ENCODE measurements around the gene USH2A. TPM values are rescaled to one million over a fixed set of nuclear protein-coding genes. Genes with fewer than 3 reads are reported as not detected.

Gene USH2A
- total RNA-seq, 1 donor from 2014 or later = not detected

DNA sequence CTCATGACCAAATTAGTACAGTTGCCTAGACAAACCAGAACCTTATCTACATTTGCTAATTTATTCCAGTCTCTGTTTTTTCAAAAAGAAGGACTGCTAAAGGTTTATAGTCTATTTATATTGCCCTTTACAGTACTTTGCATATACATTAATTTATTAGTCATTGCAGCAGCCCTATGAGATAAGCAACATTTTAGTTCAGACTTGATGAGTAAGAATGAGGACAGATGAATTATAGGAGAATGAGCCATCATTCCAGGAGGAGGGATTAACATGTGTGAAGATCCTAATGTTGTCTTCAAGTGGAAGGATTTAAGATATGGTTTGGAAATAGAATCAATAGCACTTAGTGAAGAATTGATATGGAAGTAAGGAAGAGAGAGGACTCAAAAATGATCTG is 703.7 kb downstream of the USH2A start:
- intact Hi-C loops (cut with micrococcal nuclease) = no loop called here
- Mint-ChIP-seq H3K9me3 (peaks cover 3% of the 10 kb centered on the region), H3K27ac (no peak overlapping the region), H3K36me3 (ENCODE audit: low read depth) (no peaks in the 10 kb centered on the region), H3K4me3 (no peak overlapping the region), H3K27me3 (ENCODE audit: insufficient read depth) (no peaks in the 10 kb centered on the region), H3K4me1 (ENCODE audit: low read depth) (no peaks in the 10 kb centered on the region)
- no peak for DNase-seq (ENCODE audit: low spot score)

DNA sequence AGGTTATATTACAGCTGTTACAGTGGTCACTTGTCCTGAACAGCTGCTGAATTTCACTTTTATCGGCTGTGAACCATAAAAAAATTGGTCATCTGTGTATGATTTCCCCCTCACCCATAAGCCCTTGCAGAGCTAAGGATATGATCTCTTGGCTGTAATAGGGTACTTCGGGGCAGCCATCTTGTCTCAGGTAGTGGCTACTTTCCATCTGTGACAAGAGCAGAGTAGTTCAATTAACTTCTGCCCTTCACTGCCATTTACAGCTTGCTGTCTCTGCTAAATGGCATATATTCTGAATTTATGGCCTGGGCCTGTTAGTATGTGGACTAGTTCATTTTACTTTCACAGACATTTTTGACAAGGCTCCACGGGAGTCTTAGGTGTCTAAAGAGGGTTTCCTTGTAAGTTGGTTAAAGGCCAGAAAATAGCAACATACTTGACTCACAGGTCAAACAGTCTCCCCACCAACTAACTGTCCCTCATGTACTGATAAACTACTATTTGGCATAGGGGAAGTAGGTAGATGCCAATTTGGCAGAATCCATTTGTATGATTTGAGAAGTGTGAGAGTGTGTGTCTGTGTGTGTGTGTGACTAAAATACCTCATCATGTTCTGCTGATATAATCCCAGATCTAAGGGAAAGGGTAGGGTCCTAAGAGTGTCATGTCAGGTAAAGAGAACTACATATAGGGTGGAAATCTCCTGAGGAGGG is 704.5 kb downstream of the USH2A start:
- H3K36me3 Mint-ChIP-seq (ENCODE audit: low read depth) = no peaks in the 10 kb centered on the region
- no peak for DNase-seq (ENCODE audit: low spot score)
- H3K4me3 Mint-ChIP-seq = no peak overlapping the region
- no peaks in the 10 kb centered on the region for H3K9me3 Mint-ChIP-seq
- H3K27me3 Mint-ChIP-seq (ENCODE audit: insufficient read depth) = no peaks in the 10 kb centered on the region
- H3K4me1 Mint-ChIP-seq (ENCODE audit: low read depth) = no peaks in the 10 kb centered on the region
- H3K27ac Mint-ChIP-seq = no peak overlapping the region
- intact Hi-C loops (cut with micrococcal nuclease) = no loop called here

DNA sequence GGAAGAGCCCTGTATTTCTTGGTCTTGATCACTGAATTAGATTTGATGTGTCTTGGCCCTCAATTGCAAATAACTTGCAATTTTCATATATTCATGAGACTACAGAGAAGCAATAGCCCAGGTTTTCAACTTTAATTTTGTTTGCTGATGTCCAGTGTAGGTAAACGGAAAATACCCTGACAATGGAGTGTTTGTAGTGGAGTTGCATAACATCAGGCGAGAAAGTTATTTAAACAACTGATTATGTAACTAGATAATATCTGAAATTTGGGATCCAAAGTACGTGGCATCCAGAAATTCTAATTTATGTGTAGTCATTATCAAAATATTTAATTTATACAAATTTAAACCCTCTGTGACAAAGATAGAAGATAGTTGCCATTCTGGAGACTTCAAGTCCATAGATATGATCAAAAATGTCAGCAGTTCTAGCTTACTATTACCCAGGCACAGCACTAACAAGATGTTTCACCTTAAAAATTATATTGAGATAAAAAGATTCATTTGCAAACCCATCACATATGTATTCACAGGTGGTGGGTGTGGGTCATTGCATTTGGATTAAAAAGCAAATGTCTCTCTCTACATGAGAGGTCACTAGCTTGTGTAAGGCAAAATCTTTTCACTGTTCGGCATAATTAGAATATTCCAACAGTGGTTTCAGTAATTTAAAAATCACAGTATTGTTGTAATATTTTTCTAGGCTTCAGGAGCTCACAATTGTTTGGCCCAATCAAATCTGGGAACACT is 705.4 kb downstream of the USH2A start:
- no peaks in the 10 kb centered on the region for H3K36me3 Mint-ChIP-seq (ENCODE audit: low read depth)
- H3K27me3 Mint-ChIP-seq (ENCODE audit: insufficient read depth) = no peaks in the 10 kb centered on the region
- H3K4me1 Mint-ChIP-seq (ENCODE audit: low read depth) = no peaks in the 10 kb centered on the region
- H3K4me3 Mint-ChIP-seq = no peak overlapping the region
- intact Hi-C loops (cut with micrococcal nuclease) = no loop called here
- H3K27ac Mint-ChIP-seq = no peak overlapping the region
- H3K9me3 Mint-ChIP-seq = no peaks in the 10 kb centered on the region
- DNase-seq (ENCODE audit: low spot score) = no peak

DNA sequence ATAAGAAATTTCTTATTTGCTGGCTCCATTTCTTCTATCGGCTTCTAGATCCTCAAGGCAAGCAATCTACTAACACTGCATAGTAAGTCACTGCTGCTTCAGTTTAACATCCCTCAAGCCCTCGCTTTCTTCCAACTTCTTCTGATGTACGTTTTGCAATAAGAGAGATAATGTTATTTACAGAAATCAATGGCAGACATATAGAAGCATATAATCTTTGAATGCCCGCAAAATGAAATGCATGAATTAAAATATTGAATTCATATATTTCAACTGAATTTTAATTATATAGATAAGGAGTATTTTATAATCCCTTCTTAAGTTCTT is 712.4 kb downstream of the USH2A start:
- H3K27me3 Mint-ChIP-seq (ENCODE audit: insufficient read depth) = no peaks in the 10 kb centered on the region

DNA sequence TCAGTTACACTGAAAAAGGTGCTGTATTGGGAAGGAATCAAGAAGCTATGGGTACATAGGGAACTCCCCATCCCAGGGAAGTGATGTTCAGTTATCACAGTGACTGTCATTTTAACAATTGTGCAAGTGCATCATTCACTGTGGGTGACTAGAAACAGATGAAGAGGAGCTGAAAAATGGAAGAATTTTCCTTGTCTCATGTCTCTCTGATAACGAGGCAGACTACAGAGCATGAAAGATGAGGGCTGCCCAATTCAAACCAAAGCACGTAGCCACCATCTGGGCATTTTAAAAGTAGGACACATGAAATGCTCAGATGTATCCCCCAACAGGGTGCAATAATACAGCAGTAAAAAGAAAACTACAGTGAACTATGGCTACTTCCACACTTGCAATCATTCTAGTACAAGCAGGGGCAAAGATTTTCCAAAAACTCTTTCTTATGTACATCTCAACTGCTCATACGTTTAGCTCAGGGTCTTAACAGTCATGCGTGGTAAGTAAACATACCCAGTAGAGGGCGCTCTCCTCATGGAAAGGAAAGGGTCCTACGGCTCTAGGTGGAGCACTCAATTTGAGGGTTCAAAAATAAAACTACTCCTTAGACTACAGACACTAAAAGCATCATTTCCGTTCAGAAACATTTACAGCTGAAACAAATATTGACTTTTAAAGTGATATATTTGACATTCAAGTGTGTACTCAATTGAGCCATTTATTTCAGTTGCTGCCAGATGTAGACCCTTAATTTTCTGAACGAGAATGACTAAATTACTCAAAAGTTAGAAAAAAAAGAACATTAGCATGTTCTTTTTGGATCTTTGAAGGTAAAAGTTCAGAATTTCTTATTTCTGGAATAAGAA is 713.0 kb downstream of the USH2A start:
- H3K4me3 Mint-ChIP-seq = no peak overlapping the region
- DNase-seq (ENCODE audit: low spot score) = no peak
- no peak overlapping the region for H3K27ac Mint-ChIP-seq

More for the DNA sequence above, 712.4 kb downstream of the USH2A start:
- no peaks in the 10 kb centered on the region for H3K36me3 Mint-ChIP-seq (ENCODE audit: low read depth)
- H3K27ac Mint-ChIP-seq = no peak overlapping the region
- intact Hi-C loops (cut with micrococcal nuclease) = no loop called here
- H3K4me3 Mint-ChIP-seq = no peak overlapping the region
- no peaks in the 10 kb centered on the region for H3K4me1 Mint-ChIP-seq (ENCODE audit: low read depth)
- DNase-seq (ENCODE audit: low spot score) = no peak
- H3K9me3 Mint-ChIP-seq = no peaks in the 10 kb centered on the region

DNA sequence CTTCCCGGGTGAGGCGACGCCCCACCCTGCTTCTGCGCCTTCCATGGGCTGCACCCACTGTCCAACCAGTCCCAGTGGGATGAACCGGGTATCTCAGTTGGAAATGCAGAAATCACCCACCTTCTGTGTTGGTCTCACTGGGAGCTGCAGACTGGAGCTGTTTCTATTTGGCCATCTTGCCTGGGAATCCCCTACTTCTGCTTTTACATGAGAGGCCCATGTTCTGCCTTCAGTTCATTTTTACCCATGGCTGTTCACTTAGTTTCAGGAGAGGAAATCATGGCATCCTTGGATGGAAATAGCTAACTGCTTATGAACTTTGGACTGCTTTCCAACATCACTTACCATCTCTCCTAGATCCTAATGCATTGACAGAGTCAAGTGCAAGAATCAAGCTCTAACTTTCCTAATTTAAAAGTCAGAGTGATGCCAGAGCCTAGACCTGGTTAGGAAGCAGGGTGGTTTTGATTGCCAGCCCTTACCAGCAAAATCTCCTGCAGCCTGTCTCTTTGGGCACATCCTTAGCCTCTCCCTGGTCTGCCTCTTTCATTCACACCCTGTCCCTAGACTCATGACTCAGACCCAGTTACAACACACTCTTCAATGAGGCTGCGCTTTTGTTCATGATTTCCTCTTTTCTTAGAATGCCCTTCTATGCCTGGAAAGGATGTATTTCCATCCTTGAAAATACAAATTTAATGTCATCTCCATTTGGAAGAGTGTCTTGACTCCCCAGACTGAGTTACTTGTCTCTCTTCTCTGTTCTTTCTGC is 719.0 kb downstream of the USH2A start:
- no peak overlapping the region for H3K4me3 Mint-ChIP-seq
- H3K4me1 Mint-ChIP-seq (ENCODE audit: low read depth) = no peaks in the 10 kb centered on the region
- H3K27me3 Mint-ChIP-seq (ENCODE audit: insufficient read depth) = no peaks in the 10 kb centered on the region
- no peak for DNase-seq (ENCODE audit: low spot score)
- intact Hi-C loops (cut with micrococcal nuclease) = no loop called here
- no peak overlapping the region for H3K27ac Mint-ChIP-seq
- H3K36me3 Mint-ChIP-seq (ENCODE audit: low read depth) = no peaks in the 10 kb centered on the region
- no peaks in the 10 kb centered on the region for H3K9me3 Mint-ChIP-seq

More for the DNA sequence above, 713.0 kb downstream of the USH2A start:
- intact Hi-C loops (cut with micrococcal nuclease) = no loop called here
- Mint-ChIP-seq H3K36me3 (ENCODE audit: low read depth) (no peaks in the 10 kb centered on the region), H3K9me3 (no peaks in the 10 kb centered on the region), H3K27me3 (ENCODE audit: insufficient read depth) (no peaks in the 10 kb centered on the region), H3K4me1 (ENCODE audit: low read depth) (no peaks in the 10 kb centered on the region)

DNA sequence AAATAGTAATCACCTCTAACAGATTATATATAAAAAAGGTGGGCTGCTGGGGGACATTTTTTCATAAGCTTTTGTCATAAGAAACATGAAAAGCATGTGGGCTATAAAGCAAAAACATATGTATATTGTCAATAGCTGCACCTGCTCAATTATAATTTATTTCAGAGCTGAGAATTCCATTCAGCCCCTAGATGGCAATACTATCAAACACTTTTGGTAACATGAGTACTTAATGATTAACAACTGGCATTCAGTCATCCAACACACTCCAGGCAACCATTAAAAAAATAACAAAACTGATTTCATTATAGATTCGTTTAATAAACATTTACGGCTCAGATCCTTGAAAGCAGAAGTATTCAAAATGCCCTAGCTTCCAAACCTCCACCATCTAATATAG is 741.0 kb downstream of the USH2A start:
- no peak for DNase-seq (ENCODE audit: low spot score)
- Mint-ChIP-seq H3K36me3 (ENCODE audit: low read depth) (no peaks in the 10 kb centered on the region), H3K9me3 (no peaks in the 10 kb centered on the region), H3K27me3 (ENCODE audit: insufficient read depth) (no peaks in the 10 kb centered on the region), H3K4me1 (ENCODE audit: low read depth) (no peaks in the 10 kb centered on the region), H3K27ac (no peak overlapping the region), H3K4me3 (no peak overlapping the region)
- intact Hi-C loops (cut with micrococcal nuclease) = no loop called here

DNA sequence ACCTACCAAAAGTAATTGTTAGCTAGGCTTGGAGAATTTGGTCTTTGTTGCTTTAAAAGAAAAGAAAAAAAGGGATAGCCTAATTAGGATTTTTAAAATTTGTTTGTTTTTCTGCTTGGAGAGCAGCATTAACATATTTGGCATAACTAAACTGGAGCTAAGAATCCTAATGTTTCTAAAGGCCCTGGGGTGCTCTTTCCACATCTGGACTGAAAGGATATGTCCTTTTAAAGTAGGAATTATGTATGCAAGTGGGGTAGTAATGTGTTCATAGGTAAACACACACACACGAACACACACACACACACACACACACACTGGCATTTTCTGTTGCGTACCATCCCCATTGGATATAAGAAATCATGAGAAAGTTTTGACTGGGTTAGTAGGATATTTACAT is 742.2 kb downstream of the USH2A start:
- DNase-seq (ENCODE audit: low spot score) = no peak
- Mint-ChIP-seq H3K4me3 (no peak overlapping the region), H3K27ac (no peak overlapping the region), H3K4me1 (ENCODE audit: low read depth) (no peaks in the 10 kb centered on the region), H3K27me3 (ENCODE audit: insufficient read depth) (no peaks in the 10 kb centered on the region), H3K9me3 (no peaks in the 10 kb centered on the region), H3K36me3 (ENCODE audit: low read depth) (no peaks in the 10 kb centered on the region)
- intact Hi-C loops (cut with micrococcal nuclease) = no loop called here

DNA sequence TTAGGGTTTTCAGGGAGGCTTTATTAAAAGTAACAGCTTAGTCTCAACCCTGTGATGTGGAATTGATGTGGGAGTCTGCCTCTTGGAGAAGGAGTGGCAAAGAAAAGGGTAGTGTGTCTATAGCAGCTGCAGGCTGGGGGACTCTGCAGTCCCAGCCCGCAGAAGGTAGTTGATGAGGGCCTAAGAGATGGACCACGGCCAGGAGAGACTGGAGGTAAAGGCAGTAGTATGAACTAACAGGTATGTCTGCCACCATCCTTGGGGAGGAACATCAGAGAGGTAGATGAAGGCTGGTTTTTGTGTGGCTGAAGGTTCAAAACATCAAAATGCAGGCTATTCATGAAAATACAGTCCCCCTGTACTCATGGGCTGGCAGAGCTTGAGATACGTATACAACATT is 744.0 kb downstream of the USH2A start:
- Mint-ChIP-seq H3K9me3 (no peaks in the 10 kb centered on the region), H3K4me3 (no peak overlapping the region), H3K27me3 (ENCODE audit: insufficient read depth) (no peaks in the 10 kb centered on the region), H3K36me3 (ENCODE audit: low read depth) (no peaks in the 10 kb centered on the region), H3K27ac (no peak overlapping the region), H3K4me1 (ENCODE audit: low read depth) (no peaks in the 10 kb centered on the region)
- intact Hi-C loops (cut with micrococcal nuclease) = no loop called here
- DNase-seq (ENCODE audit: low spot score) = no peak

DNA sequence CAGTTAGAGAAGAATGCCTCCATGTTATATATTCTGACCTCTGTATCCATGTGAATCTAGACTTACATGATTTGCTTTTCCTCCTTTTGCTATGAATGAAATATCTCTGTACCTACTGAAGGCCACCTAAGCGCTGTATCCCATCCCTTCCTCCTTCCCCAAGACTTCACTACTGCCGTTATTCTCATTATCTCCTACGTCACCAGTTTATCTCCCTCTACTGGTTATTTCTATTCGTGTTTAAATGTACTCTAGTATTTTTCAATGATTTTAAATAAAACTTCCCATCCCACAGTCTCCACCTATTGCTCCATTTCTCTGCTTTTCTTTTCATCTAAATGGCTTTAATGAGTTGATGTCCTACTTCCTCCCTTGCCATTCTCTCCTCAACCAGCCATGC is 746.1 kb downstream of the USH2A start:
- no peaks in the 10 kb centered on the region for H3K9me3 Mint-ChIP-seq
- H3K27ac Mint-ChIP-seq = no peak overlapping the region
- no peak overlapping the region for H3K4me3 Mint-ChIP-seq
- no peaks in the 10 kb centered on the region for H3K36me3 Mint-ChIP-seq (ENCODE audit: low read depth)
- H3K27me3 Mint-ChIP-seq (ENCODE audit: insufficient read depth) = no peaks in the 10 kb centered on the region
- H3K4me1 Mint-ChIP-seq (ENCODE audit: low read depth) = no peaks in the 10 kb centered on the region
- no peak for DNase-seq (ENCODE audit: low spot score)
- intact Hi-C loops (cut with micrococcal nuclease) = no loop called here

DNA sequence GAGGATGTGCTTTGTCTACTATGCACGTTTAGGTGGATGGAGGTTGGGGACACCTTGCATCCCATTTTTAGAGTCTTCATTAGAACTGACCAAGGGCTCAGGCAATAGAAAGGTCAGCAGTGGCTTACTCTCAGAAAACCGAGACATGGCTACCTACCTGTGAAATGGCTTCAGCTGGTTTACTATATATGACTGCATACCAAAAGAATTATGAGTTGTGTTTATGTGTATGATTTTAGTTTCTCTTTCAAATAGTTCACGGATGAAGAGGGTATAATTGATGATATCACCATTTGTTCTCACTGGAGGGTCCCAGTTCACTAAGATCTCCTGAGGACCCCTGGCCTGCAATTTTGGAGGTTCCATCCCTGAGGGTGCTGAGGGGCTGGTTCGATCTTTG is 749.3 kb downstream of the USH2A start:
- intact Hi-C loops (cut with micrococcal nuclease) = no loop called here
- Mint-ChIP-seq H3K36me3 (ENCODE audit: low read depth) (no peaks in the 10 kb centered on the region), H3K4me3 (no peak overlapping the region), H3K27ac (no peak overlapping the region), H3K9me3 (no peaks in the 10 kb centered on the region), H3K27me3 (ENCODE audit: insufficient read depth) (peaks cover 3% of the 10 kb centered on the region), H3K4me1 (ENCODE audit: low read depth) (no peaks in the 10 kb centered on the region)
- no peak for DNase-seq (ENCODE audit: low spot score)

DNA sequence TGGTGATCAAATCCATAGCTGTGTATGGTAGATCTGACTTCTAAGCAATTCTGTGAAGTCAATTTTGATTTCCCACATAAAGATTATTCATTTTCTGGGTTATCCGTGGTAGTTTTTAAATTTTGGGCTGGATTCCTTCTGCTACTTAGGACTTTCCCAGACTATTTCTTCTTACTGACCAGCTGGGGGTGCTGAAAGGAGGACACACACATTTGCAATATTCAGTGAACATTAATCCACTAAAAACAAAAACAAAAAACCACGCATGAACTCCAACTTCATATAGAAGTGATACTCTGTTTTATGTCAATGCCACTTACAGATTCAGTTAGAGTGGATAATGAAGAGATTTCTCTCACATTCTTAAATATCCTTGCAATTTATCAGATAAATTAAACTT is 750.8 kb downstream of the USH2A start:
- H3K36me3 Mint-ChIP-seq (ENCODE audit: low read depth) = no peaks in the 10 kb centered on the region
- intact Hi-C loops (cut with micrococcal nuclease) = no loop called here
- H3K4me3 Mint-ChIP-seq = no peak overlapping the region
- no peak for DNase-seq (ENCODE audit: low spot score)
- H3K27ac Mint-ChIP-seq = no peak overlapping the region
- no peaks in the 10 kb centered on the region for H3K4me1 Mint-ChIP-seq (ENCODE audit: low read depth)
- H3K27me3 Mint-ChIP-seq (ENCODE audit: insufficient read depth) = peaks cover 3% of the 10 kb centered on the region
- H3K9me3 Mint-ChIP-seq = no peaks in the 10 kb centered on the region

Measured in activated T-helper 1 cell treated with anti-CD3 and anti-CD28 coated beads, Interleukin-12 subunit alpha, Interleukin-12 subunit beta, Interleukin-2, Interleukin-4 antibody, amounts not matched to agents 30 ng/mL and 10 ng/mL and 1 ng/mL, durations not matched to agents 14 hours and 24 hours and 36 hours (primary cell).